Astrocyte (in vitro differentiated cells and primary cell): ENCODE measurements around the gene ANP32A. TPM values are rescaled to one million over a fixed set of nuclear protein-coding genes. Genes with fewer than 3 reads are reported as not detected.

ENCODE experiments used
- DNase-seq: peaks from one replicate; pipeline ENCODE4 v3.0.0-alpha.2; 2010; ENCODE audit warnings: low read depth
- FAIRE-seq: peaks from 2 replicates; lab custom pipeline; 2011; peaks lifted over from hg19 to GRCh38; lab: Jason Lieb, UNC
- H2AFZ ChIP-seq: 2 replicates; pipeline ENCODE4 v1.6.0; 2012; ENCODE audit warnings: low read depth, low read length, inconsistent platforms
- H3K27ac ChIP-seq: 2 replicates; pipeline ENCODE4 v1.5.1; 2011; ENCODE audit warnings: low read depth, low read length, inconsistent platforms
- H3K27me3 ChIP-seq: 2 replicates; pipeline ENCODE4 v1.6.0; 2011; ENCODE audit warnings: low read length, inconsistent platforms; ENCODE audit not compliant: insufficient read depth
- H3K36me3 ChIP-seq: 2 replicates; pipeline ENCODE4 v1.5.1; 2011; ENCODE audit warnings: low read length, inconsistent platforms; ENCODE audit not compliant: insufficient read depth
- H3K4me1 ChIP-seq: 2 replicates; pipeline ENCODE4 v1.5.1; 2011; ENCODE audit warnings: low read length, inconsistent platforms; ENCODE audit not compliant: insufficient read depth
- H3K4me2 ChIP-seq: 2 replicates; pipeline ENCODE4 v1.6.0; 2012; ENCODE audit warnings: low read length, inconsistent platforms
- H3K4me3 ChIP-seq: 2 replicates; pipeline ENCODE4 v1.5.1; 2011; ENCODE audit warnings: low read depth, mild to moderate bottlenecking, low read length, inconsistent platforms; ENCODE audit not compliant: insufficient read depth
- H3K79me2 ChIP-seq: 2 replicates; pipeline ENCODE4 v1.6.0; 2012; ENCODE audit warnings: mild to moderate bottlenecking, low read length, inconsistent platforms; ENCODE audit not compliant: insufficient read depth
- H3K9ac ChIP-seq: 2 replicates; pipeline ENCODE4 v1.6.0; 2012; ENCODE audit warnings: mild to moderate bottlenecking, low read length, inconsistent platforms
- H3K9me3 ChIP-seq: 2 replicates; pipeline ENCODE4 v1.5.1; 2012; ENCODE audit warnings: low read depth, mild to moderate bottlenecking, low read length, inconsistent platforms; ENCODE audit not compliant: insufficient read depth
- H4K20me1 ChIP-seq: 2 replicates; pipeline ENCODE4 v1.6.0; 2012; ENCODE audit warnings: low read length, inconsistent platforms; ENCODE audit not compliant: insufficient read depth
- H3K27ac Mint-ChIP-seq: one replicate; pipeline ENCODE4 v1.8.0; 2021; ENCODE audit warnings: mild to moderate bottlenecking, mixed read lengths; ENCODE audit not compliant: unreplicated experiment
- H3K27me3 Mint-ChIP-seq: one replicate; pipeline ENCODE4 v1.8.0; 2021; ENCODE audit warnings: low read depth, mixed read lengths; ENCODE audit not compliant: unreplicated experiment
- H3K36me3 Mint-ChIP-seq: one replicate; pipeline ENCODE4 v1.8.0; 2021; ENCODE audit warnings: low read depth, mixed read lengths; ENCODE audit not compliant: unreplicated experiment
- H3K4me1 Mint-ChIP-seq: one replicate; pipeline ENCODE4 v1.8.0; 2021; ENCODE audit warnings: low read depth, mixed read lengths; ENCODE audit not compliant: unreplicated experiment
- H3K4me3 Mint-ChIP-seq: one replicate; pipeline ENCODE4 v1.8.0; 2021; ENCODE audit warnings: mild to moderate bottlenecking, moderate library complexity, mixed read lengths; ENCODE audit not compliant: unreplicated experiment
- H3K9me3 Mint-ChIP-seq: one replicate; pipeline ENCODE4 v1.8.0; 2021; ENCODE audit warnings: mild to moderate bottlenecking, mixed read lengths; ENCODE audit not compliant: unreplicated experiment
- CTCF ChIP-seq: IDR thresholded peaks from 2 replicates; pipeline ENCODE4 v1.5.1; 2011; ENCODE audit warnings: low read depth, mild to moderate bottlenecking, inconsistent platforms, low read length, moderate library complexity; ENCODE audit not compliant: insufficient read depth
- EZH2 ChIP-seq: IDR thresholded peaks from 2 replicates; pipeline ENCODE4 v1.6.1; 2012; ENCODE audit warnings: mild to moderate bottlenecking, low read length, inconsistent platforms; ENCODE audit not compliant: insufficient read depth
- total RNA-seq: library from RNA; stranded (reverse); gene quantifications from 2 replicates; pipeline ENCODE4 v1.2.1, GENCODE V29; 2021

Gene ANP32A
- total RNA-seq, 1 donor from 2014 or later, result 138 TPM

- H3K4me2 ChIP-seq, result no peak overlapping the region
- no peak overlapping the region for H3K4me3 Mint-ChIP-seq
- no peaks in the 10 kb centered on the region for H3K9me3 ChIP-seq
- no peak overlapping the region for H2AFZ ChIP-seq
- no peaks in the 10 kb centered on the region for H3K79me2 ChIP-seq
- FAIRE-seq, result no peak
- H3K36me3 Mint-ChIP-seq, result peaks cover 4% of the 10 kb centered on the region
- no peak overlapping the region for H3K4me3 ChIP-seq
- H3K36me3 ChIP-seq, result no peaks in the 10 kb centered on the region
- peaks cover 4% of the 10 kb centered on the region for H3K9me3 Mint-ChIP-seq
- H3K27ac Mint-ChIP-seq, result no peak overlapping the region
- H3K27ac ChIP-seq, result no peak overlapping the region
- peaks cover 13% of the 10 kb centered on the region for H3K27me3 Mint-ChIP-seq
- H3K4me1 Mint-ChIP-seq, result peaks cover 3% of the 10 kb centered on the region
- H3K27me3 ChIP-seq, result no peaks in the 10 kb centered on the region
- TF ChIP-seq EZH2 (no peak), CTCF (no peak)
- H3K9ac ChIP-seq, result no peak overlapping the region
- no peaks in the 10 kb centered on the region for H3K4me1 ChIP-seq
- no peak for DNase-seq
- no peaks in the 10 kb centered on the region for H4K20me1 ChIP-seq
Measured at GRCh38 chr15:68770216-68770615, 50.5 kb downstream of the ANP32A start.

DNA sequence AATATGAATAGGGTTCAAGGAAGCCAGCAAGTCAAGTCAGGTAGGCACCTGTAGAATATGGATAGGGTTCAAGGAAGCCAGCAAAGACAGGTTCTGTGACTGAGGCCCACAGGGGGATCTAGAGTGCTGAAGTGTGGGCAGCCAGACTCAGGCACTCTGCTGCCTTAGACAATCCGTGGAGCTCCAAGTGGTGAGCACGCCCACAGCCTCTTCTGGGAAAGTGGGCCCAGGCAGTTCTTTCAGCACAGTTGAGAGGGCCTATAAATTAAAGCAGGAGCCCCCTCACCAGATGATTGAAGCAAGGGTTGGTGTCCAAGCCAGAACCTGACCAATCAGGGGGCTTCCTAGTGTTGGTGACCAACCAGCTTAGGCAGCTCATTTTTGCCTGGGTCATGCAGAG, 51.0 kb downstream of the ANP32A start:
- H3K79me2 ChIP-seq, result no peaks in the 10 kb centered on the region
- no peaks in the 10 kb centered on the region for H3K27me3 ChIP-seq
- no peaks in the 10 kb centered on the region for H3K36me3 ChIP-seq
- H4K20me1 ChIP-seq, result no peaks in the 10 kb centered on the region
- no peak overlapping the region for H3K27ac ChIP-seq
- H3K4me1 ChIP-seq, result no peaks in the 10 kb centered on the region
- no peak overlapping the region for H2AFZ ChIP-seq
- H3K4me3 ChIP-seq, result no peak overlapping the region
- no peak overlapping the region for H3K4me2 ChIP-seq
- Mint-ChIP-seq H3K36me3 (peaks cover 4% of the 10 kb centered on the region), H3K27me3 (peaks cover 13% of the 10 kb centered on the region), H3K9me3 (peaks cover 4% of the 10 kb centered on the region), H3K4me3 (no peak overlapping the region), H3K4me1 (peaks cover 3% of the 10 kb centered on the region), H3K27ac (no peak overlapping the region)
- TF ChIP-seq EZH2, result no peak
- TF ChIP-seq CTCF, result no peak
- no peak overlapping the region for H3K9ac ChIP-seq
- DNase-seq (no peak), FAIRE-seq (no peak)
- H3K9me3 ChIP-seq, result no peaks in the 10 kb centered on the region

GRCh38 chr15:68768321-68768720, 52.4 kb downstream of the ANP32A start:
- FAIRE-seq (no peak), DNase-seq (peak; percentile 22)
- no peak overlapping the region for H3K27ac Mint-ChIP-seq

More at GRCh38 chr15:68768321-68768720, 52.4 kb downstream of the ANP32A start:
- H3K27me3 ChIP-seq, result no peaks in the 10 kb centered on the region
- no peak overlapping the region for H3K9ac ChIP-seq
- peaks cover 13% of the 10 kb centered on the region for H3K27me3 Mint-ChIP-seq
- H3K27ac ChIP-seq, result no peak overlapping the region
- no peaks in the 10 kb centered on the region for H4K20me1 ChIP-seq
- H2AFZ ChIP-seq, result no peak overlapping the region
- H3K4me2 ChIP-seq, result no peak overlapping the region
- no peaks in the 10 kb centered on the region for H3K79me2 ChIP-seq
- no peaks in the 10 kb centered on the region for H3K36me3 Mint-ChIP-seq
- no peak overlapping the region for H3K4me3 ChIP-seq
- no peaks in the 10 kb centered on the region for H3K4me1 ChIP-seq
- TF ChIP-seq CTCF (no peak), EZH2 (no peak)
- no peaks in the 10 kb centered on the region for H3K36me3 ChIP-seq
- no peaks in the 10 kb centered on the region for H3K9me3 Mint-ChIP-seq
- H3K9me3 ChIP-seq, result no peaks in the 10 kb centered on the region
- H3K4me1 Mint-ChIP-seq, result peaks cover 3% of the 10 kb centered on the region
- H3K4me3 Mint-ChIP-seq, result no peak overlapping the region
